GM12878 (cell line): ENCODE measurements around the gene TSPAN7. TPM values are rescaled to one million over a fixed set of nuclear protein-coding genes. Genes with fewer than 3 reads are reported as not detected.

Experiments
- ATAC-seq: fragments of 200-7000 bp; cut with Tn5 transposase; 3 replicates; pipeline ENCODE4 v1.9.1; 2020; ENCODE audit warnings: mild to moderate bottlenecking, moderate library complexity
- BruUV-seq: library from RNA; stranded (reverse); fragments of 400-500 nt; replicated peaks from 2 replicates; lab custom pipeline; 2021; lab: Mats Ljungman, UMichigan
- CTCF ChIA-PET: fragments of 300-600 bp; sonication (Branson Sonifier 250); formaldehyde crosslinking; extraction: SDS; loops from one replicate; lab custom pipeline; 2021; ENCODE audit warnings: inconsistent platforms; lab: Yijun Ruan, JAX
- POLR2A ChIA-PET: fragments of 350-600 bp; formaldehyde crosslinking; extraction: SDS; loops from one replicate; lab custom pipeline; 2021; ENCODE audit warnings: inconsistent platforms; lab: Charles Lee
- RAD21 ChIA-PET: fragments of 300-600 bp; sonication (Branson Sonifier 250); formaldehyde crosslinking; loops from one replicate; lab custom pipeline; 2023; ENCODE audit warnings: antibody characterized with exemption; ENCODE audit not compliant: unreplicated experiment; lab: Charles Lee
- SMC1A ChIA-PET: fragments of 300-600 bp; sonication (Branson Sonifier 250); formaldehyde crosslinking; loops from one replicate; lab custom pipeline; 2023; ENCODE audit not compliant: unreplicated experiment, uncharacterized antibody; lab: Charles Lee
- DNase-seq: peaks from one replicate; pipeline ENCODE4 v3.0.0-alpha.2; 2011; ENCODE audit warnings: low read depth, low spot score
- FAIRE-seq: peaks from 3 replicates; lab custom pipeline; 2011; peaks lifted over from hg19 to GRCh38; lab: Jason Lieb, UNC
- H2AFZ ChIP-seq: 2 replicates; pipeline ENCODE4 v1.6.0; 2011; ENCODE audit warnings: low read depth, low read length, control low read depth; ENCODE audit not compliant: control insufficient read depth
- H3K27ac ChIP-seq: 2 replicates; pipeline ENCODE4 v1.5.1; 2011; ENCODE audit warnings: control low read depth; ENCODE audit not compliant: control insufficient read depth, insufficient read depth
- H3K27me3 ChIP-seq, 2 experiments: replicated peaks in 1 of 2; 2 replicates each; pipeline versions ENCODE4 v1.6.0 to v1.6.1; 2011; ENCODE audit warnings: low read length in 1 of 2; ENCODE audit not compliant: control insufficient read depth in 2 of 2, insufficient read depth in 2 of 2
- H3K36me3 ChIP-seq, 2 experiments: 2 replicates each; pipeline ENCODE4 v1.5.1; 2011; ENCODE audit warnings: low read length in 1 of 2; ENCODE audit not compliant: control insufficient read depth in 2 of 2, insufficient read depth in 2 of 2
- H3K4me1 ChIP-seq: 2 replicates; pipeline ENCODE4 v1.6.1; 2011; ENCODE audit warnings: mild to moderate bottlenecking, low read length, moderate library complexity, mixed read lengths; ENCODE audit not compliant: control insufficient read depth, insufficient read depth
- H3K4me2 ChIP-seq: 2 replicates; pipeline ENCODE4 v1.6.0; 2011; ENCODE audit warnings: control low read depth; ENCODE audit not compliant: control insufficient read depth, insufficient read depth
- H3K4me3 ChIP-seq: fragments of 200-600 bp; sonication (generic); 2 replicates; pipeline ENCODE4 v1.5.1; 2016
- H3K79me2 ChIP-seq: 2 replicates; pipeline ENCODE4 v1.6.0; 2011; ENCODE audit warnings: low read length; ENCODE audit not compliant: control insufficient read depth, insufficient read depth
- H3K9ac ChIP-seq: 2 replicates; pipeline ENCODE4 v1.8.0; 2011; ENCODE audit warnings: low read length, control low read depth, mixed read lengths; ENCODE audit not compliant: control insufficient read depth, insufficient read depth
- H3K9me3 ChIP-seq: replicated peaks from 3 replicates; pipeline ENCODE4 v1.5.1; 2011; ENCODE audit warnings: mild to moderate bottlenecking, low read length; ENCODE audit not compliant: control insufficient read depth, insufficient read depth
- H4K20me1 ChIP-seq: 2 replicates; pipeline ENCODE4 v1.6.0; 2011; ENCODE audit not compliant: control insufficient read depth, insufficient read depth
- CBFB ChIP-seq: IDR thresholded peaks from 2 replicates; pipeline ENCODE4 v1.6.1; 2016; ENCODE audit warnings: antibody characterized with exemption, low read depth
- ELK1 ChIP-seq: IDR thresholded peaks from 2 replicates; pipeline ENCODE4 v1.6.1; 2012; ENCODE audit warnings: low read depth, low read length, improper control_type of control experiment
- HDGF ChIP-seq: fragments of 450-650 bp; IDR thresholded peaks from 2 replicates; pipeline ENCODE4 v1.6.1; 2016; ENCODE audit warnings: antibody characterized with exemption
- IKZF1 ChIP-seq: fragments of 450-650 bp; conservative IDR thresholded peaks from 2 replicates; pipeline ENCODE4 v1.6.1; 2017; ENCODE audit warnings: antibody characterized with exemption, mild to moderate bottlenecking
- JUNB ChIP-seq: IDR thresholded peaks from 2 replicates; pipeline ENCODE4 v1.6.1; 2016; ENCODE audit warnings: antibody characterized with exemption, mild to moderate bottlenecking
- MEF2A ChIP-seq: IDR thresholded peaks from 2 replicates; pipeline ENCODE4 v1.6.1; 2011; ENCODE audit warnings: low read depth, mild to moderate bottlenecking, low read length, moderate library complexity; ENCODE audit not compliant: insufficient read depth
- MEF2B ChIP-seq: fragments of 450-650 bp; IDR thresholded peaks from 2 replicates; pipeline ENCODE4 v1.6.1; 2018; ENCODE audit warnings: mild to moderate bottlenecking, moderate library complexity; ENCODE audit not compliant: partially characterized antibody, poor library complexity, severe bottlenecking
- NFIC ChIP-seq: IDR thresholded peaks from 2 replicates; pipeline ENCODE4 v1.6.1; 2012; ENCODE audit warnings: low read depth, mild to moderate bottlenecking, inconsistent platforms, low read length, moderate library complexity
- NRF1 ChIP-seq: conservative IDR thresholded peaks from 2 replicates; pipeline ENCODE4 v1.6.1; 2011; ENCODE audit warnings: mild to moderate bottlenecking, low read depth, low read length, improper control_type of control experiment
- PAX5 ChIP-seq: IDR thresholded peaks from 2 replicates; pipeline ENCODE4 v1.6.1; 2011; ENCODE audit warnings: low read depth, low read length, borderline replicate concordance
- RBBP5 ChIP-seq: fragments of 200-600 bp; sonication (generic); conservative IDR thresholded peaks from 2 replicates; pipeline ENCODE4 v1.6.1; 2016
- RUNX3 ChIP-seq: IDR thresholded peaks from 2 replicates; pipeline ENCODE4 v1.6.1; 2012; ENCODE audit warnings: low read length, inconsistent platforms
- SPI1 ChIP-seq: IDR thresholded peaks from 2 replicates; pipeline ENCODE4 v1.6.1; 2011; ENCODE audit warnings: low read depth, mild to moderate bottlenecking, low read length, moderate library complexity, borderline replicate concordance; ENCODE audit not compliant: insufficient read depth
- SUPT20H ChIP-seq: IDR thresholded peaks from 2 replicates; pipeline ENCODE4 v1.6.1; 2011; ENCODE audit warnings: low read depth, mild to moderate bottlenecking, low read length, moderate library complexity, borderline replicate concordance; ENCODE audit not compliant: control insufficient read depth
- SUZ12 ChIP-seq: fragments of 200-600 bp; sonication (generic); IDR thresholded peaks from one replicate; pipeline ENCODE4 v1.6.1; 2018; ENCODE audit warnings: antibody characterized with exemption, mild to moderate bottlenecking; ENCODE audit not compliant: unreplicated experiment
- USF2 ChIP-seq: IDR thresholded peaks from 2 replicates; pipeline ENCODE4 v1.6.1; 2011; ENCODE audit warnings: low read depth, low read length, improper control_type of control experiment, borderline replicate concordance
- ZNF217 ChIP-seq: fragments of 450-650 bp; IDR thresholded peaks from 2 replicates; pipeline ENCODE4 v1.6.1; 2017; ENCODE audit warnings: antibody characterized with exemption, mild to moderate bottlenecking
- ZNF592 ChIP-seq: fragments of 450-650 bp; IDR thresholded peaks from 2 replicates; pipeline ENCODE4 v1.6.1; 2017; ENCODE audit warnings: mild to moderate bottlenecking, moderate library complexity
- in situ Hi-C: fragments of 300-500 bp; cut with MboI; formaldehyde crosslinking; loops from 9 replicates; pipeline ENCODE4 v1.14.3; 2018; ENCODE audit warnings: mixed read lengths
- intact Hi-C: fragments of 100-400 bp; cut with micrococcal nuclease; formaldehyde crosslinking; loops from one replicate; pipeline ENCODE4 v1.14.2; 2022; ENCODE audit not compliant: unreplicated experiment
- polyA plus RNA-seq, 11 experiments: library from polyadenylated mRNA; depleted of rRNA in 4 of 11; unstranded in 6 of 11; stranded (reverse) in 5 of 11; fragments of >200 nt; fragmentation: Nextera tagmentation in 4 of 11; fragmentation: Illumina TruSeq in 1 of 11; extraction: Ambion mirVana in 4 of 11; extraction: Trizol in 1 of 11; gene quantifications; 1 replicate in 1 of 11; 2 replicates in 10 of 11; pipeline versions ENCODE4 v1.2.1 to v1.2.3, GENCODE V29; 2011 to 2016; ENCODE audit warnings: inconsistent platforms in 2 of 11, missing spikeins in 2 of 11, low read depth in 1 of 11
- total RNA-seq, 4 experiments: library from RNA; depleted of rRNA in 3 of 4; stranded (reverse); fragments of >200 nt in 3 of 4; fragmentation: Illumina TruSeq in 1 of 4; extraction: Trizol in 1 of 4; gene quantifications; 2 replicates each; pipeline versions ENCODE4 v1.2.1 to v1.2.3, GENCODE V29; 2013 to 2021

Gene TSPAN7
- total and polyA plus RNA-seq, 10 of the 15 experiments (the other 5 are each of a cell fraction or from before 2014, with no cell fraction given), result 0.04 to 0.77 (median 0.14) TPM; not detected in 4

GRCh38 chrX:38657562-38657961 is 96.2 kb downstream of the TSPAN7 start:
- no peaks in the 10 kb centered on the region for H3K9me3 ChIP-seq

More at GRCh38 chrX:38657562-38657961, 96.2 kb downstream of the TSPAN7 start:
- TF ChIP-seq ZNF592 (no peak), SPI1 (no peak), USF2 (no peak), PAX5 (no peak), IKZF1 (no peak), JUNB (peak; percentile 74), NRF1 (no peak), CBFB (no peak), SUPT20H (no peak), SUZ12 (no peak), RUNX3 (peak; percentile 36; the same call in 1 of the 2 replicates), MEF2B (no peak), HDGF (no peak), MEF2A (0 out of 2 replicates have a peak, but pooled peaks have one; percentile 42), RBBP5 (no peak), ELK1 (no peak), ZNF217 (0 out of 2 replicates have a peak, but pooled peaks have one; percentile 25), NFIC (peak; percentile 36; the same call in 1 of the 2 replicates)
- TF ChIP-seq, all 136 proteins: peak for 5
- FAIRE-seq (no peak), ATAC-seq (peak; percentile 67), DNase-seq (no peak)
- Histone ChIP-seq H3K4me2 (no peak overlapping the region), H3K36me3 (no peaks in the 10 kb centered on the region), H2AFZ (no peak overlapping the region), H3K4me1 (peaks cover 8% of the 10 kb centered on the region; the same call in 1 of the 2 replicates), H3K4me3 (no peak overlapping the region), H4K20me1 (no peaks in the 10 kb centered on the region), H3K27ac (no peak overlapping the region), H3K9ac (no peak overlapping the region), H3K27me3 (no peaks in the 10 kb centered on the region), H3K79me2 (no peaks in the 10 kb centered on the region)
- ChIA-PET SMC1A (interaction anchor here (0.5 to 3.3 kb wide), 6 partner anchors 21 to 544 kb away, joined by 4 to 16 read pairs (median 4); no protein-coding TSS in a partner anchor), CTCF (interaction anchor here (0.5 to 2.6 kb wide), 7 partner anchors 11 to 1884 kb away, joined by 3 to 22 read pairs (median 3); no protein-coding TSS in a partner anchor), POLR2A (interaction anchor here (0.6 kb wide), 1 partner anchor 207 kb away, joined by 5 read pairs; no protein-coding TSS in a partner anchor), RAD21 (interaction anchor here (0.9 to 2.8 kb wide), 6 partner anchors 8 to 30 kb away, joined by 3 to 14 read pairs (median 3); no protein-coding TSS in a partner anchor)
- intact Hi-C loops (no loop called here), in situ Hi-C loops (no loop called here)
- no TSS peak for BruUV-seq
